Suprapubic skin (tissue), 4 donors: ENCODE results near the gene ADCY9. TPM values are rescaled to one million over a fixed set of nuclear protein-coding genes. Genes with fewer than 3 reads are reported as not detected.

ENCODE experiments used
- DNase-seq, 2 donors: peaks; one replicate each; pipeline ENCODE4 v3.0.0-alpha.2; 2019; ENCODE audit warnings: low spot score in 2 of 2
- H3K27ac ChIP-seq: fragments of 200-600 bp; sonication (generic); one replicate; pipeline ENCODE4 v1.5.1; 2019
- H3K27me3 ChIP-seq: fragments of 200-600 bp; sonication (generic); one replicate; pipeline ENCODE4 v1.5.1; 2019
- H3K36me3 ChIP-seq: fragments of 200-600 bp; sonication (generic); one replicate; pipeline ENCODE4 v1.5.1; 2019
- H3K4me1 ChIP-seq: fragments of 200-600 bp; sonication (generic); one replicate; pipeline ENCODE4 v1.5.1; 2019
- H3K4me3 ChIP-seq: fragments of 200-600 bp; sonication (generic); one replicate; pipeline ENCODE4 v1.5.1; 2019; ENCODE audit warnings: mild to moderate bottlenecking
- H3K9me3 ChIP-seq: fragments of 200-600 bp; sonication (generic); one replicate; pipeline ENCODE4 v1.5.1; 2019
- EP300 ChIP-seq: sonication (generic); formaldehyde crosslinking; IDR thresholded peaks from one replicate; pipeline ENCODE4 v1.6.1; 2017; ENCODE audit warnings: antibody characterized with exemption
- POLR2A ChIP-seq, 2 donors: fragments of 450-650 bp; IDR thresholded peaks; one replicate each; pipeline ENCODE4 v1.6.1; 2017; ENCODE audit warnings: antibody characterized with exemption in 2 of 2, mild to moderate bottlenecking in 2 of 2, moderate library complexity in 2 of 2
- POLR2AphosphoS5 ChIP-seq, 3 donors: sonication (generic); formaldehyde crosslinking; IDR thresholded peaks; one replicate each; pipeline ENCODE4 v1.6.1; 2017; ENCODE audit warnings: antibody characterized with exemption in 3 of 3
- WGBS: methylation state at CpG from one replicate; pipeline ENCODE4 v1.1.5; 2018; 5-methylcytosine and 5-hydroxymethylcytosine counted together
- total RNA-seq, 4 donors: library from RNA; depleted of rRNA; stranded (reverse); fragments of >200 nt; gene quantifications; one replicate each; pipeline ENCODE4 v1.1.0, GENCODE V29; 2016
- TF ChIP-seq, protein P1 (sequence below), 2 donors: fragments of 200-600 bp in 1 of 2; fragments of 450-650 bp in 1 of 2; sonication (generic) in 1 of 2; IDR thresholded peaks; one replicate each; pipeline ENCODE4 v1.5.1; 2016 to 2019; ENCODE audit warnings: antibody characterized with exemption in 2 of 2, mild to moderate bottlenecking in 1 of 2, moderate library complexity in 1 of 2

ADCY9 gene
- total RNA-seq, 4 donors from 2014 or later = 21.5 to 27.2 (median 26.4) TPM

DNA sequence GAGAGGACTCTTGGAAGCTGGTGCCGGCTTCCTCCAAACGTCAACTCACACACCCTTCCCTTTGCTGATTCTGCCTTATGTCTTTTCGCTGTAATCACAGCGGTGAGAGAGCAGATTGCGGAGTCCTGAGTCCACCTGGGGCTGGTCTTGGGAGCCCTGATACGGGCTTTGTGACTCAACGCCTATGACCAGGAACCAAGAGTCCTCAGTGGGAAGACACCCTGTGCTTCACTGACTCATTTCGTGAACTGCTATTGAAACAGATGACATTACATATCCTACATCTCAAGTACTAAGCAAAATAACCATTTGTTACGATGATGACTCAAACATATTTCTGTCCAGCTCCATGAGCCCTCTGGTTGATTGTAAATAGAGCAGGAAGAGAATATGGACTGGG is 145.0 kb downstream of the ADCY9 start:
- no peak for DNase-seq
- H3K9me3 ChIP-seq = no peaks in the 10 kb centered on the region
- TF ChIP-seq EP300 (no peak), POLR2A (IDR thresholded peaks at IDR 0.05) (no peak), POLR2AphosphoS5 (IDR thresholded peaks at IDR 0.05) (no peak)
- TF ChIP-seq, protein P1, sequence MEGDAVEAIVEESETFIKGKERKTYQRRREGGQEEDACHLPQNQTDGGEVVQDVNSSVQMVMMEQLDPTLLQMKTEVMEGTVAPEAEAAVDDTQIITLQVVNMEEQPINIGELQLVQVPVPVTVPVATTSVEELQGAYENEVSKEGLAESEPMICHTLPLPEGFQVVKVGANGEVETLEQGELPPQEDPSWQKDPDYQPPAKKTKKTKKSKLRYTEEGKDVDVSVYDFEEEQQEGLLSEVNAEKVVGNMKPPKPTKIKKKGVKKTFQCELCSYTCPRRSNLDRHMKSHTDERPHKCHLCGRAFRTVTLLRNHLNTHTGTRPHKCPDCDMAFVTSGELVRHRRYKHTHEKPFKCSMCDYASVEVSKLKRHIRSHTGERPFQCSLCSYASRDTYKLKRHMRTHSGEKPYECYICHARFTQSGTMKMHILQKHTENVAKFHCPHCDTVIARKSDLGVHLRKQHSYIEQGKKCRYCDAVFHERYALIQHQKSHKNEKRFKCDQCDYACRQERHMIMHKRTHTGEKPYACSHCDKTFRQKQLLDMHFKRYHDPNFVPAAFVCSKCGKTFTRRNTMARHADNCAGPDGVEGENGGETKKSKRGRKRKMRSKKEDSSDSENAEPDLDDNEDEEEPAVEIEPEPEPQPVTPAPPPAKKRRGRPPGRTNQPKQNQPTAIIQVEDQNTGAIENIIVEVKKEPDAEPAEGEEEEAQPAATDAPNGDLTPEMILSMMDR (IDR thresholded peaks at IDR 0.05) = no peak
- no peak overlapping the region for H3K27ac ChIP-seq
- no peak overlapping the region for H3K4me3 ChIP-seq
- no peaks in the 10 kb centered on the region for H3K4me1 ChIP-seq
- peaks cover 39% of the 10 kb centered on the region for H3K36me3 ChIP-seq
- WGBS = 93% methylated on average over 9 of the region's 9 CpGs
- H3K27me3 ChIP-seq = no peaks in the 10 kb centered on the region

DNA sequence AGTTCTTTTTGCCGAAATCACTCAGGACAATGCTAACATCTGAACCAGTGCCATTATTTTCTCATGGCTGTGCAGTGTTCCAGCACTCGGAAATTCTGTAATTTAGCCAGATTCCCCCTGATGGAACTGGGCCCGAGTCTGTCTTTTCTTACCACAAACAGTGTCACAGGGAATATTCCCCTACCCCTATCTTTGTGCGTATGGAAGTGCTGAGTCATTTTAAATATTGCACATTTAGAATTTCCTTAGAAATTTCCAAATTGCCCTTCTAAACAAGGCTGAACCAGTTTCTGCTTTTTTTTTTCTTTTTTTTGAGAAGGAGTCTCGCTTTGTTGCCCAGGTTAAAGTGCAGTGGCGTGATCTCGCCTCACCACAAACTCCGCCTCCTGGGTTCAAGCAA is 147.7 kb downstream of the ADCY9 start:
- Histone ChIP-seq H3K4me1 (no peaks in the 10 kb centered on the region), H3K27ac (no peak overlapping the region)
- WGBS = 90% methylated on average over 8 of the region's 8 CpGs

DNA sequence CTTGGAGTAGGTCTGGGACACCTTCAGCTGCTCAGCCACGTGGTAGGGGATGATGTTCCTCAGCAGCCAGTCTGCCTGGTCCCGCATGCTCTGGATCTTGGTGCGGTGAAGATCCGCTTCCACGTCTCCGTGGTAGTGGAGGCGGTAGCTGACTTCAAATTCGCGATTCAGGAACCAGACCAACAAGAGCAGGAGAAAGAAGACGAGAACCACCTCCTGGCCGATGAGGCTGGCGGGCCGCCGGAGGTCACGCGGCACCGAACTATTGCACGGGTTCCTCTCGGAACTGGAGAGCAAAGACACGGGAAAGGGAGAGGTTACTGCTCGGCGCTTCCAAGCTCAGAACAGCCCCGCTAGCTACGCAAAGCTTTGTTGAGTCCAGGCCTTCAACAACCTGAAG is 149.6 kb downstream of the ADCY9 start:
- H3K27ac ChIP-seq = no peak overlapping the region
- no peaks in the 10 kb centered on the region for H3K27me3 ChIP-seq
- WGBS = 95% methylated on average over 12 of the region's 24 CpGs
- no peak for TF ChIP-seq POLR2A (IDR thresholded peaks at IDR 0.05)
- TF ChIP-seq POLR2AphosphoS5 (IDR thresholded peaks at IDR 0.05) = no peak
- TF ChIP-seq, protein P1 (IDR thresholded peaks at IDR 0.05) = no peak
- no peak for TF ChIP-seq EP300
- H3K36me3 ChIP-seq = peaks cover 35% of the 10 kb centered on the region
- no peaks in the 10 kb centered on the region for H3K9me3 ChIP-seq
- H3K4me1 ChIP-seq = peaks cover 12% of the 10 kb centered on the region
- no peak for DNase-seq
- no peak overlapping the region for H3K4me3 ChIP-seq

More for the DNA sequence above, 147.7 kb downstream of the ADCY9 start:
- DNase-seq = no peak
- TF ChIP-seq, protein P1 (IDR thresholded peaks at IDR 0.05) = no peak
- no peak for TF ChIP-seq POLR2AphosphoS5 (IDR thresholded peaks at IDR 0.05)
- TF ChIP-seq EP300 = no peak
- no peak for TF ChIP-seq POLR2A (IDR thresholded peaks at IDR 0.05)
- no peaks in the 10 kb centered on the region for H3K27me3 ChIP-seq
- no peak overlapping the region for H3K4me3 ChIP-seq
- peaks cover 36% of the 10 kb centered on the region for H3K36me3 ChIP-seq
- H3K9me3 ChIP-seq = no peaks in the 10 kb centered on the region

DNA sequence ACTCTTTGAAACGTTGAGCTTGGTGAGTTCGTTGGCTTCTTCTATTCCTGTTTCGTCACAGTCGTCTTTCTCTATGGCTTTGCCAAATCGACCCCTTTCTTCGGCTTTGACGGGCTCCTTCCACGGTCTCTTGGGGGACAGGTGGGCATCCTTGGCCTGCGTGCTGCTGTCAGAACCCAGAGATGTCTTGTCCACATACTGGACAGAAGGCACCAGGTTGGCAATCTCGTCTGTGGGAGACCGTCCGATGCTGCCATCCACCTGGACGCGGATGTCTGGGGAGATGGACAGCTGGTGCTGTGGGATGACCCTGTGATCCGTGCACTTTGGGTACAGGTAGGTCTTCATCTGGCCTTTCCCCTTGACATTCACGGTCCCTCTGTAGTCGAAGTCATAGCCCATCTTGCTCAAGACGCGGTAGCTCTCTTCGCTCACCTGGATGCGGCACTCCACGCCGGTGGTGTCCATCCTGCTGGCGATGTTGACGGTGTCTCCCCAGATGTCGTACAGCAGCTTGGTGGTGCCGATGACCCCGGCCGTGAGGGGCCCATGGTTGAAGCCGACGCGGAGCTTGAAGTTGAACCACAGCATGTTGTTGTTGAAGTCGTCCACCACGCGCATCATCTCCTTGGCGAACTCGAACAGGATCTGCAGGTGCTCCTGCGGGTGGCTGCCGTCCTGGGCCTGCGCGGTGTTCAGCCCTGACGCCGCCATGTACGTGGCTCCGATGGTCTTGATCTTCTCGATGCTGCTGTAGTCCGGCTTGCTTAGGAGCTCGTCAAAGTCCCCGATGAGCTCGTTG is 150.3 kb downstream of the ADCY9 start:
- Histone ChIP-seq H3K4me1 (peaks cover 19% of the 10 kb centered on the region), H3K27me3 (no peaks in the 10 kb centered on the region), H3K27ac (no peak overlapping the region), H3K4me3 (no peak overlapping the region), H3K36me3 (peaks cover 28% of the 10 kb centered on the region), H3K9me3 (no peaks in the 10 kb centered on the region)
- 97% methylated on average over 36 of the region's 50 CpGs for WGBS
- TF ChIP-seq POLR2AphosphoS5 (IDR thresholded peaks at IDR 0.05) = no peak
- no peak for TF ChIP-seq POLR2A (IDR thresholded peaks at IDR 0.05)
- TF ChIP-seq, protein P1 (IDR thresholded peaks at IDR 0.05) = no peak
- TF ChIP-seq EP300 = no peak
- no peak for DNase-seq

DNA sequence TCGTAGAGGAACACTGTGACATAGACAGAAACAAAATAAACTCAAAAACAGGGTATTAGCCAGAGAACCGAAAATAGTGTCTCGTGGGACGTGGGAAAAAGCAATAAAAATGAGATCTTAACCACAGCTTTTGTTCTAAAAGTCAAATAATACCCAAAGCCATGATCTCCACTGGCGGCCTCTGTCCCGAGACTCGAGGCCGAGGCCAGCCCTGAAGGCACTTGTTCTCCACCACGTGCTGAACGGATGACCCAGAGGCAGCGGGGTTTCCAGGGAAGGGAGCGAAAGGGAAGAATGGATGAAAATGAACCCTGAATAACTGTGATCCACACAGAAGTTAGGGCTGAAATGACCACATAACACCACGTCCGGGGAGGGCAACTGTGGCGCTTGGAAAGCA is 150.9 kb downstream of the ADCY9 start:
- TF ChIP-seq POLR2AphosphoS5 (IDR thresholded peaks at IDR 0.05) (no peak), POLR2A (IDR thresholded peaks at IDR 0.05) (no peak), EP300 (no peak)
- TF ChIP-seq, protein P1 (IDR thresholded peaks at IDR 0.05) = no peak
- Histone ChIP-seq H3K9me3 (no peaks in the 10 kb centered on the region), H3K27ac (no peak overlapping the region), H3K36me3 (peaks cover 22% of the 10 kb centered on the region), H3K27me3 (no peaks in the 10 kb centered on the region), H3K4me1 (peaks cover 21% of the 10 kb centered on the region), H3K4me3 (no peak overlapping the region)
- no peak for DNase-seq
- 90% methylated on average over 15 of the region's 15 CpGs for WGBS
